ENCODE results near the gene MPPED2. TPM values are rescaled to one million over a fixed set of nuclear protein-coding genes. Genes with fewer than 3 reads are reported as not detected.

Gene MPPED2
- total RNA-seq, 4 donors from 2014 or later, result 1.1 to 2.0 (median 1.9) TPM; not detected in 1

DNA sequence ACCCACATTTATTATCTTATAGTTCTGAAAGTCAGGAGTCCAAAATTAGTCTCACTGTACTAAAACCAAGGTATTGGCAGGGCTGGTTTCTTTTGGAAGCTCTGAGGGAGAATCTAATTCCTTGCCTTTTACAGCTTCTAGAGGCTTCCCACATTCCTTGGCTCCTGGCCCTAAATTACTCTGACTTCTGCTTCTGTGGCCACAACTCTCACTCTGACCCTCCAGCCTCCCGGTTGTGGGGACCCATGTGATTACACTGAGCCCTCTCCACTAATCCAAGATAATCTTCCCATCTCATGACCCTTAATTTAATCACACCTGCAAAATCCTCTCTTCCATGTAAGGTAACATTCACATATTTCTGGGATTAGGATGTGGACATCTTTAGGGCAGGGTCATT lies 152.3 kb downstream of the MPPED2 start:
- Histone ChIP-seq H3K27me3 (no peaks in the 10 kb centered on the region), H3K4me1 (no peaks in the 10 kb centered on the region), H3K4me3 (no peak overlapping the region), H3K36me3 (no peaks in the 10 kb centered on the region), H3K9me3 (no peaks in the 10 kb centered on the region), H3K27ac (no peak overlapping the region)
- whole genome bisulfite sequencing, result 65% methylated on average over 1 of the region's 1 CpG
- no peak for DNase-seq (ENCODE audit: low spot score in 2 of 2)
- TF ChIP-seq CTCF (IDR thresholded peaks at IDR 0.05), result no peak
- no peak for TF ChIP-seq EP300 (IDR thresholded peaks at IDR 0.05)
- TF ChIP-seq POLR2AphosphoS5 (IDR thresholded peaks at IDR 0.05), result no peak
- no peak for TF ChIP-seq POLR2A (IDR thresholded peaks at IDR 0.05)

DNA sequence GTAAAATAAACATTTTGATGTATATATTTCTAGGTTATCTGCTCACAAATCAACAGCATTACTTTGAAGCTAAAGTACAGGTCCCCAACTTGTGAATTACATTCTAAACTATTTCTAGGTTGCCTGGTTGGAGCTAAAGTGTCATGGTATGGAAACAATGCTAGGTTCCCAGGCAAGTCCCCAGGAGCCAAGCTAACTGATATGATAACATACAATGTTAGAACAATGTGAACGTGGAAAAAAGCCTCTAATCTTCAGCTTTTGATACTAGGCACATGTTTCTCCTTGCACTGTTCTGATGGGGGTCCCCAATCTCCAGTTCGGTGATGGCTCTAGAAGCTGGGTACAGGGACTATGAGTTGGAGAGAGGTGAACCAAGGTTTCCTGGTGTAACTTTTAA lies 153.4 kb downstream of the MPPED2 start:
- TF ChIP-seq POLR2AphosphoS5 (IDR thresholded peaks at IDR 0.05) (no peak), EP300 (IDR thresholded peaks at IDR 0.05) (no peak), POLR2A (IDR thresholded peaks at IDR 0.05) (no peak), CTCF (IDR thresholded peaks at IDR 0.05) (no peak)
- Histone ChIP-seq H3K27me3 (no peaks in the 10 kb centered on the region), H3K27ac (no peak overlapping the region), H3K4me1 (no peaks in the 10 kb centered on the region), H3K9me3 (no peaks in the 10 kb centered on the region), H3K4me3 (no peak overlapping the region), H3K36me3 (no peaks in the 10 kb centered on the region)
- no peak for DNase-seq (ENCODE audit: low spot score in 2 of 2)
- 70% methylated on average over 2 of the region's 2 CpGs for WGBS

- no peak for DNase-seq (ENCODE audit: low spot score in 2 of 2)
- Histone ChIP-seq H3K9me3 (no peaks in the 10 kb centered on the region), H3K4me3 (no peak overlapping the region), H3K27ac (no peak overlapping the region), H3K27me3 (no peaks in the 10 kb centered on the region), H3K4me1 (no peaks in the 10 kb centered on the region), H3K36me3 (no peaks in the 10 kb centered on the region)
- TF ChIP-seq CTCF (IDR thresholded peaks at IDR 0.05) (no peak), POLR2A (IDR thresholded peaks at IDR 0.05) (no peak), EP300 (IDR thresholded peaks at IDR 0.05) (no peak), POLR2AphosphoS5 (IDR thresholded peaks at IDR 0.05) (no peak)
- WGBS, result 40% methylated on average over 1 of the region's 1 CpG
Measured at GRCh38 chr11:30432178-30432577, 154.0 kb downstream of the MPPED2 start.

GRCh38 chr11:30431127-30431814 lies 154.9 kb downstream of the MPPED2 start:
- H3K4me3 ChIP-seq, result no peak overlapping the region
- no peak overlapping the region for H3K27ac ChIP-seq
- no peak for DNase-seq (ENCODE audit: low spot score in 2 of 2)
- H3K4me1 ChIP-seq, result no peaks in the 10 kb centered on the region
- no peaks in the 10 kb centered on the region for H3K36me3 ChIP-seq
- no peaks in the 10 kb centered on the region for H3K9me3 ChIP-seq
- H3K27me3 ChIP-seq, result no peaks in the 10 kb centered on the region
- WGBS, result 75% methylated on average over 4 of the region's 4 CpGs
- no peak for TF ChIP-seq POLR2A (IDR thresholded peaks at IDR 0.05)
- TF ChIP-seq CTCF (IDR thresholded peaks at IDR 0.05), result no peak
- no peak for TF ChIP-seq EP300 (IDR thresholded peaks at IDR 0.05)
- no peak for TF ChIP-seq POLR2AphosphoS5 (IDR thresholded peaks at IDR 0.05)

- WGBS, result 88% methylated on average over 2 of the region's 2 CpGs
- no peak overlapping the region for H3K27ac ChIP-seq
- H3K27me3 ChIP-seq, result no peaks in the 10 kb centered on the region
- no peaks in the 10 kb centered on the region for H3K9me3 ChIP-seq
- TF ChIP-seq EP300 (IDR thresholded peaks at IDR 0.05) (no peak), POLR2AphosphoS5 (IDR thresholded peaks at IDR 0.05) (no peak), CTCF (IDR thresholded peaks at IDR 0.05) (no peak)
- no peak overlapping the region for H3K4me3 ChIP-seq
- DNase-seq (ENCODE audit: low spot score in 2 of 2), result no peak
- no peaks in the 10 kb centered on the region for H3K4me1 ChIP-seq
- H3K36me3 ChIP-seq, result no peaks in the 10 kb centered on the region
Measured at GRCh38 chr11:30429550-30429949, 156.6 kb downstream of the MPPED2 start.
